SKM-1 treated with dmso at 0.1 percent for 144 hours (cell line): ENCODE data around the gene GRIA4.

ENCODE experiments used
- DNase-seq: peaks from one replicate; lab custom pipeline; 2025; ENCODE audit not compliant: unreplicated experiment; lab: John Stamatoyannopoulos, UW

GRIA4 gene

GRCh38 chr11:105911454-105911853 lies 301.6 kb downstream of the GRIA4 start:
- DNase-seq = no peak

GRCh38 chr11:105912666-105913065 lies 302.8 kb downstream of the GRIA4 start:
- DNase-seq = no peak

- no peak for DNase-seq
These were observed 305.1 kb downstream of the GRIA4 start for GRCh38 chr11:105915021-105915420.

GRCh38 chr11:105918039-105918438 lies 308.2 kb downstream of the GRIA4 start:
- no peak for DNase-seq

- no peak for DNase-seq
These were observed 308.7 kb downstream of the GRIA4 start for GRCh38 chr11:105918600-105918999.

GRCh38 chr11:105923252-105923651 lies 313.4 kb downstream of the GRIA4 start:
- no peak for DNase-seq

- no peak for DNase-seq
These were observed 313.9 kb downstream of the GRIA4 start for GRCh38 chr11:105923807-105924206.

GRCh38 chr11:105929084-105929955 lies 319.4 kb downstream of the GRIA4 start:
- no peak for DNase-seq

- DNase-seq = no peak
These were observed 323.8 kb downstream of the GRIA4 start for GRCh38 chr11:105933695-105934094.

- no peak for DNase-seq
These were observed 325.9 kb downstream of the GRIA4 start for GRCh38 chr11:105935791-105936190.

GRCh38 chr11:105937331-105937730 lies 327.5 kb downstream of the GRIA4 start:
- DNase-seq = no peak

- DNase-seq = no peak
These were observed 327.9 kb downstream of the GRIA4 start for GRCh38 chr11:105937738-105938137.

GRCh38 chr11:105942921-105943320 lies 333.0 kb downstream of the GRIA4 start:
- DNase-seq = peak; percentile 10

- no peak for DNase-seq
These were observed 339.2 kb downstream of the GRIA4 start for GRCh38 chr11:105948918-105949590.

- no peak for DNase-seq
These were observed 344.0 kb downstream of the GRIA4 start for GRCh38 chr11:105953886-105954285.

GRCh38 chr11:105960252-105961245 lies 350.7 kb downstream of the GRIA4 start:
- no peak for DNase-seq

- DNase-seq = no peak
These were observed 358.3 kb downstream of the GRIA4 start for GRCh38 chr11:105968021-105968697.

- no peak for DNase-seq
These were observed 359.9 kb downstream of the GRIA4 start for GRCh38 chr11:105969756-105970155.

GRCh38 chr11:105975128-105975527 lies 365.3 kb downstream of the GRIA4 start:
- no peak for DNase-seq

- no peak for DNase-seq
These were observed 370.3 kb downstream of the GRIA4 start for GRCh38 chr11:105979997-105980703.
